Umbilical cord (tissue), 2 donors: ENCODE measurements around the gene SHISAL2B. TPM values are rescaled to one million over a fixed set of nuclear protein-coding genes. Genes with fewer than 3 reads are reported as not detected.
"Not testable (repeated sequence)": the region's sequence is repeated elsewhere in the genome, so short reads cannot be mapped to it uniquely, and the experiment has no call there.

ENCODE experiments used
- DNase-seq: peaks from one replicate; pipeline ENCODE4 v3.0.0-alpha.2; 2015; ENCODE audit warnings: low spot score
- total RNA-seq: library from RNA; depleted of rRNA; stranded (reverse); fragments of >200 nt; gene quantifications from one replicate; pipeline ENCODE4 v1.2.3, GENCODE V29; 2014; ENCODE audit warnings: low replicate concordance; ENCODE audit not compliant: insufficient read depth

The SHISAL2B gene
- total RNA-seq, 1 donor from 2014 or later = not detected

DNA sequence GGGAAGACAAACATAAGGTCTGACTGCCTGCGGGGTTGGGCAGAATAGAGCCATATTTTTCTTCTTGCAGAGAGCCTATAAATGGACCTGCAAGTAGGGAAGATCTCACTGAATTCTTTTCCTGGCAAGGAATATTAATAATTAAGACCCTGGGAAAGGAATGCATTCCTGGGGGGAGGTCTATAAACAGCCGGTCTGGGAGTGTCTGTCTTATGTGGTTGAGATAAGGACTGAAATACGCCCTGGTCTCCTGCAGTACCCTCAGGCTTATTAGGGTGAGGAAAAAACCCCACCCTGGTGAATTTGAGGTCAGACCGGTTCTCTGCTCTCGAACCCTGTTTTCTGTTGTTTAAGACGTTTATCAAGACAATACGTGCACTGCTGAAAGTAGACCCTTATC, 6.1 kb downstream of the SHISAL2B start:
- DNase-seq = not testable (repeated sequence)

DNA sequence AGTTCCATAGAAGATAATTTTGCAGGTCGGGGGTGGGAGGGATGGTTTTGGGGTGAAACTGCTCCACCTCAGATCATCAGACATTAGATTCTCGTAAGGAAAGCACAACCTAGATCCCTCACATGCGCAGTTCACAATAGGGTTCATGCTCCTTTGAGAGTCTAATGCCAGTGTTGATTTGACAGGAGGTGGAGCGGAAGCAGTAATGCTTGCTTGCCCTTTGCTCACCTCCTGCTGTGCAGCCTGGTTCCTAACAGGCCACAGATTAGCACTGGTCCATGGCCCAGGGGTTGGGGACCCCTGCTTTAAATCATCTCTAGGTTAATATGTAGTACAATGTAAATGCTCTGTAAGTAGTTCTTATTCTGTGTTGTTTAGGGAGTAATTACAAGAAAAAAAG, 10.5 kb downstream of the SHISAL2B start:
- no peak for DNase-seq

GRCh38 chr5:64706074-64706473, 15.8 kb downstream of the SHISAL2B start:
- DNase-seq = not testable (repeated sequence)

DNA sequence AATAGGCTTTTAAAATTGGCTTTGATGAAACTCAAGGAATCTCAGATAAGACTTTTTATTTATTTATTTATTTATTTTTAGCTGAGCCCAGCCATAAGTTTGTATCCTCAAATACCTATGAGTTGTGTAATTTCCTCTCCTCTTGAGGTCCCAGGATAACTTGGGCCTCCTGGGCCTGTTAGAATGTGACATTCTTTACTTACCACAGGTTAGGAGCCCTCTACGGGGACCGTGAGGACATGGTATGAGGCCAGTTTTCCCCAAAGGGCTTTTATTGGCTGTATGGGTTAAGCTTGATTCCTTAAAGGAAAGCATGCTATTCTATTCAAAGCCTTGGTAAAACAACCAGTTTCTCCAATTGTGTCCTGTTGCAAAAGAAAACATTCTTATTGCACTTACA, 16.9 kb downstream of the SHISAL2B start:
- DNase-seq = no peak

DNA sequence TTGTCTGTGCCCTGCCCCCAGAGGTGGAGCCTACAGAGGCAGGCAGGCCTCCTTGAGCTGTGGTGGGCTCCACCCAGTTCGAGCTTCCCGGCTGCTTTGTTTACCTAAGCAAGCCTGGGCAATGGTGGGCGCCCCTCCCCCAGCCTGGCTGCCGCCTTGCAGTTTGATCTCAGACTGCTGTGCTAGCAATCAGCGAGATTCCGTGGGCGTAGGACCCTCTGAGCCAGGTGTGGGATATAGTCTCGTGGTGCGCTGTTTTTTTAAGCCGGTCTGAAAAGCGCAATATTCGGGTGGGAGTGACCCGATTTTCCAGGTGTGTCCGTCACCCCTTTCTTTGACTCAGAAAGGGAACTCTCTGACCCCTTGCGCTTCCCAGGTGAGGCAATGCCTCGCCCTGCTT, 24.2 kb downstream of the SHISAL2B start:
- not testable (repeated sequence) for DNase-seq

GRCh38 chr5:64722588-64722987, 32.3 kb downstream of the SHISAL2B start:
- no peak for DNase-seq

- no peak for DNase-seq
These were observed 36.8 kb downstream of the SHISAL2B start for GRCh38 chr5:64727150-64727549.

GRCh38 chr5:64742411-64742810, 52.1 kb downstream of the SHISAL2B start:
- no peak for DNase-seq

- no peak for DNase-seq
These were observed 52.5 kb downstream of the SHISAL2B start for GRCh38 chr5:64742821-64743220.

GRCh38 chr5:64744914-64745313, 54.6 kb downstream of the SHISAL2B start:
- no peak for DNase-seq

GRCh38 chr5:64746446-64746845, 56.1 kb downstream of the SHISAL2B start:
- DNase-seq = no peak

DNA sequence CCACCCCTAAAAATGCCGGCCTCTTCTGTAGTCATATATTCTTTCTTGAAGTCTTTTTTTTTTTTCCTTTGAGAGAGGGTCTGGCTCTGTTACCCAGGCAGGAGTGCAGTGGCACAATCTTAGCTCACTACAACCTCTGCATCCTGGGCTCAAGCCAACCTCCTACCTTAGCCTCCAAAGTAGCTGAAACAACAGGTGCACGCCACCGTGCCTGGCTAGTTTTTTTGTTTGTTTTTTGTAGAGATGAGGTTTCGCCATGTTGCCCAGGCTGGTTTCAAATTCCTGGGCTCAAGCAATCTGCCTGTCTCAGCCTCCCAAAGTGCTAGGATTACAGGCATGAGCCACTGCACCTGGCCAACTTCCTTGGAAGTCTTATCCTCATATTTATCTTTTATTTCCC, 59.1 kb downstream of the SHISAL2B start:
- DNase-seq = no peak

- DNase-seq = no peak
These were observed 63.8 kb downstream of the SHISAL2B start for GRCh38 chr5:64754066-64754465.

- no peak for DNase-seq
These were observed 68.6 kb downstream of the SHISAL2B start for GRCh38 chr5:64758901-64759300.

DNA sequence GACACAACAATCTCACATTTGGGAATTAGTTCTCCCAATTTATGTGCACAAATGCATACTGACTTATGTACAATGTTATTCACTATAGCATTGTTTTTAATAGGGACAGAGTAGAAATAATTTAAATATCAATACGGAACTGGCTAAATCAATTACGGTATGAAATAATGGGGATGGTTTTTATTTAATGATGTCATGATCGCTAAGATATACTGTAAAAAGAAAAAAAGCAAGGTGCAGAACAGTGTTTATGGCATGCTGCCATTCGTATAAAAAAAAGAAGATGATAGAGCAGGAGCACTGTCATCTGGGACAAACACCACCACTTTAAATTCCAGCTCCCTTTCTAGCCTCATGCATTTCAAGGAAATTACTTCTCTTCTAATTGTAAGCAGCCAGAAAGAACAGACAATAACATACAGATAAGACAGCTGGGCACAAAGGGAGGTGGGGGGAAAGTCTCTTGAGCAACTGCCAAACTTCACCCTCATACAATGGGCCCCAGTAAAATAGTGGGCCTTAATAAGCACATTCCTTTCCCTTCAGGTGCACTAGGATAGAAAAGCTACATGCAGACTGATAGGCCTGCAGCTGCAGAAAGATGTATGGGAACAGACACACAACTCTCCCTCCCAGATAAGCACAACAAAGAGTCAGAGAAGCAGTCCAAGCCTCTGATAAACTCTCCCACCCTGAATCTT, 69.8 kb downstream of the SHISAL2B start:
- DNase-seq = no peak

GRCh38 chr5:64763948-64764503, 73.7 kb downstream of the SHISAL2B start:
- no peak for DNase-seq

DNA sequence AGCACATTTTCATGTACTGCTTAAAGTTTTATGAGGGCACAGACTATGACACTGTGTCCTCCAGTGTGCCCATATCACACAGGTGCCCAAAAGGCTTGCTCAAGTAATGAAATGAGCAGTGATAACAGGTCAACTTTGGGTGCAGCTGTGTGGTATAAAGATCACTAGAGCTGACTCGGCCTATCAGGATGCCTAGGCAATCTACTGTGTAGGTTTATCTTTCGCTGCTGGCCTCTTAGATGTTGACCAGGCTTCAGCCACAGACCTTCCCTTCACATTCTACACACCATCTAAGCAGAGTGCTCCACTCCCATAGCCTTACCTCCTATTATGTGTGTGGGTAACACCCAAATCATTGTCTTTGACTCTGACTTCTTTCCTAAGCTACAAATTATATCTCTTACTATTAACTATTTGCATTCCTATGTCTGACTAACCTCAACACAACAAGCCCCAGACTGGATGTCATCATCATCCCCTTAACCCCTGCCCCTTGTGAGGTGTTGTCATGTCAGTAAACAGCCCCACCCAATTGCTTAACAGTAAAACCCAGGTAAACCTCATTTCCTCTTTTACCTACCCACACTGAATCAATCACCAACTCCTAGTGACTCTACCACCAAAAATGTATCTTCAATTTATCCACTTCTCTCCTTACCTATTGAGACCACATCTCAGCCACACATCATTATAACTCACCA, 75.7 kb downstream of the SHISAL2B start:
- no peak for DNase-seq

- no peak for DNase-seq
These were observed 76.6 kb downstream of the SHISAL2B start for GRCh38 chr5:64766941-64767340.

Other genes with a start within 250 kb of the SHISAL2B start
- 1.7 TPM for gene RGS7BP, start 184.5 kb upstream of the SHISAL2B start, total RNA-seq
- gene SREK1IP1, start 78.2 kb downstream of the SHISAL2B start, total RNA-seq = 14.4 TPM
- 15.2 TPM for gene CWC27, start 78.4 kb downstream of the SHISAL2B start, total RNA-seq